Nucleus accumbens (tissue), 56 donors: ENCODE results near the gene GALNT9.
"Not testable (repeated sequence)": the region's sequence is repeated elsewhere in the genome, so short reads cannot be mapped to it uniquely, and the experiment has no call there.

Experiments
- DNase-seq, 56 donors: peaks; one replicate each; lab custom pipeline; 2025; lab: John Stamatoyannopoulos, UW

Gene GALNT9

DNA sequence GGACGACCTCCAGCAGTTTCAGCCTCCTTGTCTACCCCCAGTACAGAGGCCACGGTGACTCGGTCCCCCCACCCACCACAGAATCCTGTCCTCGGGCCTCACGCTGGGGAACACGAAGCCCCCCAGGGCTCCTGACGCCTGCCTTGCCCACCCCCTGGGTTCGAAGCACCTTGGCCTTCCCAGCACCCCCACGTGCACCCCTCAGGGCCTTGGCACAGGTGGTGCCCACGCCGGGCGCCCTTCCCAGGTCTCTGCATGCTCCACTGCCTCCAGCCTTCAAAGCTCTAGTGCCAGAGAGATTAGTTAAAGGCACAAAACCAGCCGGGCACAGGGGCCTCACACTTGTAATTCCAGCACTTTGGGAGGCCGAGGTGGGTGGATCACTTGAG, 123.3 kb downstream of the GALNT9 start:
- peak in 13 of 56 donors; percentile 13 to 60 (median 28) for DNase-seq

DNA sequence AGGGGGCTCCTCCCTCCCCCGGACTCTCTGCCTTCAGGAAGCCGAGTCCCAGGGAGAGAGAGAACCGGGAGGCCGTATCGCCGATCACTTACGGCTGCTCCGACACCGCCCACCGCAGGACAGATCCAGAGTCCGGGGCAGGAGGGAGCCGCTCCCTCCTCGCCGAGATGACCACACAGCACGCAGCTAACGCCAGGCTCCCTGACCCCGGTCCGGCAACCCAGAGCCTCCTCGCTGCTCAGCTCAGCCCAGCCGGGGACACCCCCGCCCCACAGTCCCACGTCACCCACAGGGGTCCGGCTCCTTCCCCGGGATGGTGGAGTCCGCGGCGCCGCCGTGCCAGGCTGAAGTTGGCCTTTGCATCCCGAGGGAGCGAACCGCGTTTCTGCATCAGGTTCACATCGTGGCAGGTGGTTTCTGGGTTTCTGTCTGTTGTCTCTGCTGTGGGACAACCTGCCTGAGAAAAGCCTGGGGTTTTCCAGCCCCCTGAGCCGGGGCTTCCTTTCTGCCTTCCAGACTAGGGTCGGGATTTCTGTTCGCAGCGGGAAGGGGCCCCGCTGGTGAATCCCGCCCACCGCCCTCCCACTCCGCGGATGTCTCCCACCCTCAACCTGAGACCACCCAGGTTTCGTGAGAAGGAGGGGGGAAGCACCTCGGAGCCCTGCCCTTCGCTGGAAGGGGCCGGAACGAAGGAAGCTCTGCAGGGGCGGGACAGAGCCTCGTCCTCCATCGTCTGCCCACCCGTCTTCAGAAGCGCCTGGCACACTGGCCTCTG, 123.9 kb downstream of the GALNT9 start:
- no peak for DNase-seq

DNA sequence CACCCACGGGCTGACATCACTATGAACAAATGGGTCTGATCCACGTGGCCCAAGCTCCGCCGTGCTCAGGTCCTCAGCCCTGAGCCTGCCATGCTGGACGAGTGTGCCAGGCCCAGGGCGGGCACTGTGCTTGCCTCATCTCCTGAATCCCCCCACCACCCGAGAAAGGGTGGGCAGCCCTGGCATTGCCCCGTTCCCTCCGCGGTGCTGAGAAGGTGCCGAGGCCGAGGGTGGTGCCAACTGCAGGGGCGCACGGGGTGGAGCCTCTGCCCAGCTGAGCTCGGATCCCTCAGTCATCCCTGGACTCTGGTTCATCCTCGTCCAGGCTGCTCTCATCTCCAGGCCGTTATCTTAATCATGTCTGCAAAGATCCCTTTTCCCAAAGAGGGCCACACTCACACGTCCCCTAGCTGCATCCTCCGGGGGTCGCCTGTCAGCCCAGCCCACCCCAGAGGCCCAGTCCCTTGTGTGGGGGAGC, 124.6 kb downstream of the GALNT9 start:
- DNase-seq: no peak

DNA sequence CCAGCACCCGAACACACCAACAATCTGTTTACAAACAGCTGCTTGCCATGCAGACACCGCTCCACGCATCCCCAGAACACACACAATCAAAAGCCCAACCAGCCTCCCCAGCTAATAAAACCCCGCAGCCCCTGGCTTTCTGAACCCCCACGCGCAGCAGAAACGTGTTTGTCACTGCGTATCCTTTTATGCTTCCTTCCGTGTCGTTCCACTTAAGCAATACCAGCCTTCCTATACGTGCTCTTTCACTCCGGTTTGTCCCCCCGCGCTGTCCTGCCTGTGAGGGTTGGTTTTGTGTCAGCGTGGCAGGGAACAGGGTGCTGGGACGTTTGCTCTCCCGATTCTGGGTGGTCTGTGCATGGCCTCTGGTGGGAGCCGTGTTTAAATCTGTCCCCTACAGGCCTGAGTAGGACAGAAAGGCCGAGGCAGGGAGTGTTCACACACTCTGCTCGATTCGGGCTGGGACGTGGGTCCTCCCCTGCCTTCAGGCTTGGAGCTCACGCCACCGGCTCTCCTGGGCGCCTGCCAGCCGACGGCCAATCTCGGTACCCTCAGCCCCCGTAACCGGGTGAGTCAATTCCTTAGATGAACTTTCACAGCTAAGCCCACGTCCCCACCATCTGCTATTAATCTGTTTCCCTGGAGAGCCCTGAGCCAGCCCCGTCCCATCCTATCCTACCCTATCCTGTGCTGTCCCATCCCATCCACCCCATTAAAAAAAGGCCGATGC, 125.2 kb downstream of the GALNT9 start:
- no peak for DNase-seq

DNA sequence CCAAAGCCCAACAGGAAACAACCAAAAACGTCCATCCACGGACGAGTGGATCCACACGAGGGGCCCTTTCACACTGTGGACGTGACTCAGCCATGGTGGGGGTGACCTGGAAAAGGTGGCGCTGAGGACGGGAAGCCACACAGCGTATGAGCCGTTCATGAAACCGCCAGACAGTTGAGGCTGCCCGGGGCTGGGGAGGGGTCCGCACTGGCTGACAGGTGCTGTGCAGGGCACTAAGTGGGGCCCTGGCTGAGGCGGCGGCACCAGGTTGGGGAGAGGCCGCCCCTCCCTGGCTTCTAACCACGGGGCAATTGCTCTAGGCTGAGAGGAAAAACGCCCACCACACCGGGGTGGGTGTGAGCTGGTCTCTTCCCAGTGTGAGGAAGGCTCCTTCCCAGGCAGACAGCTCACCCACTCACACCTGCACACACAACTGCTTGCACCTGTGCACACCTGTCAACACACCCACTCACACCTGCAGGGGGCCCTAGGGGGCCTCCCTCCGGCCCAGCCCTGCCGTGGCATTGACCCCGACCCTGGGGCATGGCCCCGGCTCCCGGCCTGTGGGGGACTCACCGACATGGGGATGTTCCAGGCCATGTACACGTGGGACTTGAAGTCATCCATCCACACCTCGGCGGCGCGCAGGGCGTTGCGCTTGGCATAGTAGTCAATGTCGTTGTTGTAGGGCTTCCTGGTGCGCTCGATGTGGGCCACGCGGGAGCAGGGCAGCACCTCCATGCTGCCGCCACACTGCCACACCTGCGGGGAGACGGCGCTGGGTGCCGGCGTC, 126.3 kb downstream of the GALNT9 start:
- no peak for DNase-seq

DNA sequence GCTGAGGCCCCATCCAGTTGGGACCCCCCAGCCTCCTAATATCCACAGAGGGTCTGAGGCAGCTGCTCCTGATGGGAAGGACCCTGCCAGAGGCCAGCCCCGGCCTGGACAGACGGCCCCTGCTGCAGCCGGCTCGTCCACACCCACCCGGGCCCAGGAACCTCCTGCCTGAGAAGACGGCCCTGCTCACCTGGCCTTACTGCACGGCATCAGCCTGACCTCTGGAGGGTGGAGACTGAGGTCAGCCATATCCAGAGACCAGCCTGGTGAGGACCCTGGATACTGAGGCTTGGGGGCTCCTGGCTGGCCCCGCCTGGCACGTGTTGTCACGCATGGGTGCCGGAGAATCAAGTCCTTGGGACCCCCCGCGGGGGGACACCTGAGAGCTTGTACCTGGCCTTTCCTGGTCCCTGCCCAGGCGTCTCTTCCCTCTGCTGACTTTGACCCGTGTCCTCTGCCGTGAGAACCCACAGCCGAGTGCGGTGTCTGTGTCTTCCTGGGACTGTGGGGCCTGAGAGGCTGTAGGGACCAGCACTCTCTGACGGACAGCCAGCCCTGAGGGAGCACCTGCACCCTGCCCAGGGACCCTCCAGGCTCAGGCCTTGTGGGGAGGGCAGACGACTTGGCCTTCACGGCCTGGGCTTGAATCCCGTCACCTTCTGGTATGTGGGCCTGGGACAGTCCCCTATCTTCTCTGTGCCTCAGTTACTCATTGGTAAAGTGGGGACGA, 127.8 kb downstream of the GALNT9 start:
- no peak for DNase-seq

DNA sequence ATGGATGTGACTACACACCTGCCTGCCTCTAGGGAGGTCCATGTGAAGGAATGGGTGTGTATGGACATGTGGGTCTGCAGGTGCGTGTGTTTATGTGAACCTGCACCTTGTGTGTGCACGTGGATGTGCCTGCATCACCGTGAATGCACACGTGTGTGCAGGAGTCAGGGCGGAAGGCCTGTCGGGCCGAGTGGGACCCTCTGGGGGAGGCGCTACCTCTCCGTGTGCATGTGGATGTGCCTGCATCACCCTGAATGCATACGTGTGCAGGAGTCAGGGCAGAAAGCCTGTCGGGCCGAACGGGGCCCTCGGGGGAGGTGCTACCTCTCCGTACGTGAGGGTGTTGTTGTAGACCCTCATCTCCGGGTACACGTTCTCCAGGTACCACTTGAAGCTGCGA, 128.6 kb downstream of the GALNT9 start:
- DNase-seq: no peak

DNA sequence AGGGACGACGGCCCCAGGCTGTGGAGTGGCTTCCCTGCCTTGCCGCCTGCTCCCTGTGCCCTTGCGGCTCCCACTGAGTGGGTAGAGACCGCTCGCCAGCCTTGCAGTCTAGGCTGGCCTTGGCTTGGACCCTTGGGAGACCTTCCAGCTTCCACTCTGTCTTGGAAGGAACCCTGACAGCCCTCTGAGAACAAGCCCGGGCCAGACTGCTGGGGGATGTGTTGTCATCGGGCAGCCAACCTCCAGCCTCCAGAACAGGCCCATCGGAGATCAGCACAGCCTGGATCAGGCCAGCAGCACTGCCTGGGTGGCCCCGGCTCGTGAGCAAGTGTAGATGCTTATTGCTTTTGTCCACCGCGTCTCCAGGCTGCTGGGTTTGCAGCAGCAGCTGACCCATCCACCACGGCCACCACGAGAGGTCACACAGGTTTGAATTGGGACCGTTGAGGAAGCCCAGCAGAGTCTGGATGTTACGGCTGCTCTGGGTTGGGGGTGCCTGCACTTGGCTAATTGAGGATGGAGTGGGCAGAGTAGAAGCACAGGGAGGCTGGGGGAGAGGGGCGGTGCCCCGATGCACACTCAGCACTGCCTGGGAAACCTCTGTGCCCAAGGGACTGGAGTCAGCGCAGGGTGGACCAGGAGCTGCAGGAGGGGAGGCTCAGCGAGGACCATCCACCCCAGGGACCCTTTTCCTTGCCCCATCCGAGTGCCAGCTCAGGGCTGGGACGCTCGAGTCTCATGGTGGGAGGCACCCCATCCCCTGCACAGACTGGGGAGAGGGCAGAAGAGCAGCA, 129.7 kb downstream of the GALNT9 start:
- peak in 13 of 56 donors; percentile 12 to 45 (median 28) for DNase-seq

DNA sequence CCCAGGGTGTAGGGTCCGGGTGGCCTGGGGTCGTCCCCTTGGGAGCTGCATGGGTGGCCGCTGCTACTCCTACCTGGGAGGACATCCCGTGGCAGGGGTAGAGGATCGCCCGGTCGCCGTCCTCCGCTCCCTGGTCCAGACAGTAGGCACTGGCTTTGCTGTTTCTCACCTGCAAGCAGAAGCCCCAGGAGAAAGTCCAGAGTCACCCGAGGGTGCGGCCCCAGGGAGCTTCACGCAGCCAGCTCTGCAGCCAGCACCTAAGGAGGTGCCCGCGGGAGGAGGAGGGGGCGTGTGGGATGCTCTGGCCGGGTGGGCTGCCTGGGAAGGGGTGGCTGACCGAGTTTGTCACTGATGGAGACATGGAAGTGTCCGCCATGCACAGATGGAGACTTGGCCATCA, 130.3 kb downstream of the GALNT9 start:
- no peak for DNase-seq

DNA sequence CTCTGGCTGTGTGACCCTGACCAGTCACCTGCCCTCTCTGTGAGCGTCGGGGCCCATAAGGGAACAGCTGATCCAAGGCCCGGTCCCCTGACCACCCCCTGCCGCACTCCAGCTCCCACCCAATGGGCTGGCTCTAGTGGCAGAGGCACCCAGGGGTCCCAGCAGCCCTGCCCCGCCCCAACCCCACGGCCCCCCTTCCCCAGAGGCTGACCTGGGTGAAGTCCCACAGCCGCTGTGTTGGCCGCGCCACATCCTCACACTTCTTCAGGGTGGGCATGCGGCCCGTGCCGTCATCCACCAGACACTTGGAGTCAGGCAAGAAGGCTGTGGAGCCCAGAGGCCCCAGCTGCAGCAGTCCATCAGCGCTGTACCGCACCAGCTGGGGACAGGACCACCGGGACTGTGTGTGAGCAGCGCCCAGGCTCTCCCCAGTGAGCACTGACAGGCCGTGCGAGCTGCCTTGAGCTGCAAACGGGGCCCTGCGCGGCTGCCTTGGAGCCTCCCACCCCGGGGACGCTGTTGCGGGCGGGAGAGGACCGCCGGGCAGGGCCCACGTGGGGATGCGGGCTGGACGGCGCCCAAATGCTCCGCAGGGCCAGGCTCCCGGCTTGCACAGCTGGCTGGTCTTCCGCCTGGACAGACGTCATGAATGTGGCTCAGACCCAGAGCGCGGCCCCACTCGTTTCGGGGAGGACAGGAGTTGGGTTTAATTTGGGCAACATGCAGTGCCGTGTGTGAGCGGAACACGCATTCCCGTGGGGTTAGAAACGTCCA, 131.6 kb downstream of the GALNT9 start:
- peak in 9 of 56 donors; percentile 6 to 62 (median 29) for DNase-seq

DNA sequence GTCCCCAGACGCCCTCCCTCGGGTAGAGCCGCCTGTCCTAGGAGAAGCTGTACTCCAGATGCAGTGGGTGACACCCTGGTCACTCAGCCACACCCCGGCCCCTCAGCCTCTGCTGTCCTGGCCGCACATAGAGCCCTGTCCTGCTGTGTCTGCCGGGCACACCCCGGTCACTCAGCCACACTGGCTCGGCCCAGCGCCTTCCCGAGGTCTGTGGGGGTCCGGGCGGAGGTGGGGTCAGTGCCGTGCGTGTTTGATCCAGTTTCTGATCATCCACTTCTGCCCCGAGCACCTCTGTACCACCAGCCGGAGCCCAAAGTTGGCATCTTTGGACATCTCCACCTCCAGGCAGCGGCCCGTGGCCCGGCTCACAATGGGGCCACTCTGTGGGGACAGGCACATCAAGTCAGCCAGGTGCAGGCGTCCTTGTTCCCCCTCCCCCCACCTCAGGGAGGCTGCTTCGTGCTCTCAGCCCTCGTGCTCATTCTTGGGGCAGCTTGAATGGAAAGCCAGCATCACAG, 132.5 kb downstream of the GALNT9 start:
- DNase-seq: no peak

DNA sequence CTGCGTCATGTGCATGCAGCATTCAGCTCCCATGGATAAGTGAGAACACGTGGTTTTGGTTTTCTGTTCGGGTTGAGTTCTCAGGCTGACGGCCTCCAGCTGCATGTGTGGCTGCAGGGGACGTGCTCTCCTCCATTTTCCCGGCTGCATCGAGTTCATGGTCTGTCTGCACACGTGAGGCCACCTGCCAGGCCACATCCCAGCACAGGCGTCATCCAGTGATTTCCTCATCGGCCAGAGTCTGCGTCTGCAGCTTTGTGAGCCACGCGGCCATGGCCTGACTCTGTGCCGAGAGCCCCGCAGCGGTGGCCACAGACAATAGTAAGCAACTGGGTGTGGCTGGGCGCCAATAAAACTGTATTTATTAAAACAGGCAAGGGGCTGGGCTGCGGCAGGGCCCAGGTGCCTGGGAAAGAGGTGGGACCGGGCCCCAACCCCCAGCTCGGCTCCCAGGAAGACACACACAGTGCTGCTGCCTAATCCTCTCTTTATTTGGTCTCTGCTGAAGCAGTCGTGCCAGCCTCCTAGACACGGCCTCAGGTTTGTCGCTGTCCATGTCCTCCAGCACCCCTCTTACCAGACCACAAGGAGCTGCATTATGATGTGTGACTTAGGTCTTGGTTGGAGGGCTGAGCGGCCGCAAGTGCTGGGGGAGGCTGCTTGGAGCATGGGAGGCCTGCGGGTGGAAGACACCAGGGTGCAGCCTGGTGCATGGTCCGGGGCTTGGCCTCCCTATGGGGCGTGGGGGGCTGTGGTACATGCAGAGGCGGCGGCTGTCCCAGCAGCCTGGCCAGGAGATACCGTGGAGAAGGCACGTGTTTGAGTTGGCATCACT, 133.1 kb downstream of the GALNT9 start:
- no peak for DNase-seq

DNA sequence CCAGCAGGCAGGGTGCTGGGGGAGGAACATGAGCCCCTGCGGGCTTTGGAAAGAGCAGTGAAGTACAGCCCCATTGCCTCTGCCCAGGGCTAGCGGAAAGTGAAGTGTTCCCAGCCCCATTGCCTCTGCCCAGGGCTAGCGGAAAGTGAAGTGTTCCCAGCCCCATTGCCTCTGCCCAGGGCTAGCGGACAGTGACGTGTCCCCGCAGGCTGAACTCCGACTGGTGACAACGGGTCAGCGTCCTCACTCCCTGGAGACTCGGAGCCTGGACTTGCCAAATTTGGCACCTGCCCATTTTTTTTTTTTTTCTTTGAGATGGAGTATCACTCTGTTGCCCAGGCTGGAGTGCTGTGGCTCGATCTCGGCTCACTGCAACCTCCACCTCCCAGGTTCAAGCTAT, 134.1 kb downstream of the GALNT9 start:
- DNase-seq: not testable (repeated sequence)

DNA sequence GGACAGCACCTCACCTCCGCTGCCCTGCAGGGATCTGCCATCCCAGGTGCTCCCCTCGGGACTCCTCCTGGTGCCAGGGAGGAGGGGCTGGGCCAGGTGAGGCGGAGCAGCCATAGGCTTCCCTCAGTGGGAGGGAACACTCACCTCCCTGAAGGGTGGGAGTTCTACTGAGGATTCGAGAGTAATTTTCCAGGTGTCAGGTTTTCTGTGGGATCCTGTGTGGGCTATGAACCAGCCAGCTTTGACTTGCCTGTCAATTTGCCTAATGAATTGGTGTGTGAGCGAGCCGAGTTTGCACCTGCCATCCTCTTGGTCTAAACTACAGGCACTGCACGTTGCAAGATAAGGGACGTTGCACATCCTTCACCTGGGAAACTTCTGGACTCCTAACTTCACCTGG, 134.8 kb downstream of the GALNT9 start:
- DNase-seq: no peak

DNA sequence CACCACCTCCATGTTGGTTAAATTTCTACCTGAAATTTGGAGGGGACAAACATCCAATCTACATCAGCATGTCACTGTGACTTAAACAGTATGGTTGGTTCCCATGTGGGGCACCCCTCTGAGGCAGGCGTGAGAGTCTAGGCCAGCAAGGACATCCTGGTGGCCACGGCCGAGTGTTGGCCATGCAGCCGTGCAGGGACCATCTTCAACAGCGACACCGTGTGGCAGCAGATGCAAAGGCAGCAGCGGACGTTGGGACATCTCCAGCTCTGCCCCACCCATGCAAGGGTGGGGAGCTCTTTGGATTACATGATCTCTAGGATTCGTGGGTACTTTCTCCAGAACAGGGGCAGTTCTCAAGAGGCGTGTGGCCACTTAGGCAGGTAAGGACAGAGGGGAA, 135.3 kb downstream of the GALNT9 start:
- DNase-seq: no peak

DNA sequence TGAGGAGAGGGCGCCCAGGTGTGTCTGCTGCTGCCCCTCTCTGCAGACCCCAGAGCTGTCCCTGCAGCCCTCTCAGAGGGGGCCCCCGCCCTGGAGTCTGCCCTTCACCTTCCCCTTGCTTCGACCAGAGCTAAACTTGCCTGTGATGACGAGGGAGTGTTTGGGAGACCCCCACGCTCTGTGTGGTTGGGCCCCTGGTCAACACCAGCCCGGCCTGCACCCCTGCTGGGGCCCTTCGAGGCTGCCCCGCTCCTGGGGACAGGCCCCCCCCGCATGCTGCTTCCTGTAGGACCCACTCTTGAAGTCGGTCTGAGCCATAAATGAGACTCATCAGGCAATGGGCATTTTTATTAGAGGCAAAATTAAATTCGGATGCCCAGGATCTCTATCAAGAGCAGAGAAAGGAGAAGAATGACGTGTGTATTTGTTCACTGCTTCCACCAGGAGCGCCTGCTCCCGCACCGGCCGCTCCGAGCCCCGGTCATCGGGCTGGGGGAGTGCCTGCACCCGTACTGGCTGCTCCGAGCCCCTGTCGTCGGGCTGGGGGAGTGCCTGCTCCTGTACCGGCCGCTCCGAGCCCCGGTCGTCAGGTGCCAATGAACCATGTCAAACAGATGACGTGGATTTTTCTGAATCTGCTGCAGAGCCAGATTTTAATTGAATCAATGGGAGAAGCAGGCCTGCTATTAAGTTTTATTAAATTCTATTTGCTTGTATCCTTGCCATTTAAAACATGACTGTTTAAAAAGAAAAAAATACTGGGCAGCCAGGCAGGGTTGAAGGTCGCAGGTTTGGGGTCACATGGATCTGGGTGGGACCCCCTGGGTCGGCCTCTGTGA, 137.5 kb downstream of the GALNT9 start:
- DNase-seq: no peak
